Measurements from ENCODE around the gene INF2. TPM values are rescaled to one million over a fixed set of nuclear protein-coding genes. Genes with fewer than 3 reads are reported as not detected.

Gene INF2
- total RNA-seq, 4 donors from 2014 or later, result 187 to 510 (median 205) TPM

GRCh38 chr14:104757238-104757585, 67.8 kb downstream of the INF2 start:
- no peak overlapping the region for H3K27ac ChIP-seq
- no peak overlapping the region for H3K4me3 ChIP-seq
- DNase-seq, result no peak
- TF ChIP-seq CTCF (IDR thresholded peaks at IDR 0.05) (no peak), EP300 (IDR thresholded peaks at IDR 0.05; ENCODE audit: low read depth) (no peak), POLR2A (IDR thresholded peaks at IDR 0.05) (no peak), POLR2AphosphoS5 (IDR thresholded peaks at IDR 0.05) (no peak)
- in situ Hi-C loops (cut with MboI; ENCODE audit: low pct_ligation_motif_present in 1 of 4, low pct_unique_long_range_greater_than_20kb in 1 of 4, low sequenced_read_pairs in 3 of 4), result no loop called here
- 75 to 80% methylated on average over 4 to 10 of the region's 10 CpGs for WGBS, 2 donors (ENCODE audit: low coverage in 1 of 2)
- peaks cover 0 to 8% (median 4%) of the 10 kb centered on the region in 4 donors for H3K36me3 ChIP-seq
- no peaks in the 10 kb centered on the region for H3K9me3 ChIP-seq
- H3K27me3 ChIP-seq, result no peaks in the 10 kb centered on the region
- intact Hi-C loops (cut with DNase I; ENCODE audit: low total_unique reads), result no loop called here
- H3K4me1 ChIP-seq, result peaks cover 11 to 16% (median 12%) of the 10 kb centered on the region in 4 donors

GRCh38 chr14:104757681-104758392, 68.4 kb downstream of the INF2 start:
- no peak overlapping the region for H3K4me3 ChIP-seq
- intact Hi-C loops (cut with DNase I; ENCODE audit: low total_unique reads), result no loop called here
- H3K27ac ChIP-seq, result no peak overlapping the region
- peaks cover 0 to 8% (median 4%) of the 10 kb centered on the region in 4 donors for H3K36me3 ChIP-seq
- in situ Hi-C loops (cut with MboI; ENCODE audit: low pct_ligation_motif_present in 1 of 4, low pct_unique_long_range_greater_than_20kb in 1 of 4, low sequenced_read_pairs in 3 of 4), result no loop called here
- H3K9me3 ChIP-seq, result no peaks in the 10 kb centered on the region
- H3K4me1 ChIP-seq, result peaks cover 10 to 16% (median 12%) of the 10 kb centered on the region in 4 donors
- DNase-seq, result no peak
- WGBS, 2 donors (ENCODE audit: low coverage in 1 of 2), result 80 to 94% methylated on average over 2 to 19 of the region's 19 CpGs
- H3K27me3 ChIP-seq, result no peaks in the 10 kb centered on the region
- TF ChIP-seq POLR2A (IDR thresholded peaks at IDR 0.05) (no peak), EP300 (IDR thresholded peaks at IDR 0.05; ENCODE audit: low read depth) (no peak), POLR2AphosphoS5 (IDR thresholded peaks at IDR 0.05) (no peak), CTCF (IDR thresholded peaks at IDR 0.05) (no peak)

GRCh38 chr14:104758981-104759969, 69.9 kb downstream of the INF2 start:
- Histone ChIP-seq H3K9me3 (no peaks in the 10 kb centered on the region), H3K27ac (no peak overlapping the region), H3K36me3 (peaks cover 0 to 8% (median 4%) of the 10 kb centered on the region in 4 donors), H3K4me1 (peaks cover 4 to 9% (median 5%) of the 10 kb centered on the region in 4 donors), H3K4me3 (no peak overlapping the region), H3K27me3 (no peaks in the 10 kb centered on the region)
- WGBS, 2 donors (ENCODE audit: low coverage in 1 of 2), result 89 to 95% methylated on average over 9 to 30 of the region's 30 CpGs
- in situ Hi-C loops (cut with MboI; ENCODE audit: low pct_ligation_motif_present in 1 of 4, low pct_unique_long_range_greater_than_20kb in 1 of 4, low sequenced_read_pairs in 3 of 4), result no loop called here
- intact Hi-C loops (cut with DNase I; ENCODE audit: low total_unique reads), result no loop called here
- TF ChIP-seq POLR2AphosphoS5 (IDR thresholded peaks at IDR 0.05), result no peak
- TF ChIP-seq CTCF (IDR thresholded peaks at IDR 0.05), result no peak
- TF ChIP-seq EP300 (IDR thresholded peaks at IDR 0.05; ENCODE audit: low read depth), result no peak
- no peak for TF ChIP-seq POLR2A (IDR thresholded peaks at IDR 0.05)
- DNase-seq, result no peak

GRCh38 chr14:104765517-104765916, 76.1 kb downstream of the INF2 start:
- WGBS, 2 donors (ENCODE audit: low coverage in 1 of 2), result 91 to 93% methylated on average over 3 of the region's 3 CpGs
- intact Hi-C loops (cut with DNase I; ENCODE audit: low total_unique reads), result loop anchor here (5.0 kb wide), 1 partner anchor 62 kb away; no protein-coding TSS in a partner anchor
- H3K4me3 ChIP-seq, result no peak overlapping the region

More at GRCh38 chr14:104765517-104765916, 76.1 kb downstream of the INF2 start:
- TF ChIP-seq EP300 (IDR thresholded peaks at IDR 0.05; ENCODE audit: low read depth), result no peak
- no peak for TF ChIP-seq POLR2A (IDR thresholded peaks at IDR 0.05)
- TF ChIP-seq POLR2AphosphoS5 (IDR thresholded peaks at IDR 0.05), result no peak
- no peak for TF ChIP-seq CTCF (IDR thresholded peaks at IDR 0.05)
- peaks cover 0 to 10% (median 7%) of the 10 kb centered on the region in 4 donors for H3K4me1 ChIP-seq
- H3K36me3 ChIP-seq, result no peaks in the 10 kb centered on the region
- no peaks in the 10 kb centered on the region for H3K27me3 ChIP-seq
- in situ Hi-C loops (cut with MboI; ENCODE audit: low pct_ligation_motif_present in 1 of 4, low pct_unique_long_range_greater_than_20kb in 1 of 4, low sequenced_read_pairs in 3 of 4), result loop anchor here (5.0 to 10.0 kb wide), 2 partner anchors 57 to 59 kb away; no protein-coding TSS in a partner anchor
- no peak for DNase-seq
- H3K9me3 ChIP-seq, result no peaks in the 10 kb centered on the region
- H3K27ac ChIP-seq, result no peak overlapping the region

All from transverse colon (tissue), 4 donors.